Thyroid gland (tissue), 4 donors: ENCODE results near the gene NECAB3. TPM values are rescaled to one million over a fixed set of nuclear protein-coding genes. Genes with fewer than 3 reads are reported as not detected.

ENCODE experiments used
- DNase-seq, 2 donors: peaks; one replicate each; pipeline ENCODE4 v3.0.0-alpha.2; 2019
- H3K27ac ChIP-seq, 3 donors: fragments of 200-600 bp; sonication (generic); 1 replicate in 2 of 3; 2 replicates in 1 of 3; pipeline ENCODE4 v1.5.1; 2016 to 2019; ENCODE audit warnings: mild to moderate bottlenecking in 1 of 3, moderate library complexity in 1 of 3
- H3K27me3 ChIP-seq: fragments of 200-600 bp; sonication (generic); one replicate; pipeline ENCODE4 v1.5.1; 2019
- H3K36me3 ChIP-seq, 2 donors: fragments of 200-600 bp; sonication (generic); one replicate each; pipeline ENCODE4 v1.5.1; 2016 to 2019
- H3K4me1 ChIP-seq, 2 donors: fragments of 200-600 bp; sonication (generic); one replicate each; pipeline ENCODE4 v1.5.1; 2017 to 2019
- H3K4me3 ChIP-seq, 3 donors: fragments of 200-600 bp; sonication (generic); replicated peaks in 1 of 3; 1 replicate in 2 of 3; 2 replicates in 1 of 3; pipeline ENCODE4 v1.5.1; 2016; ENCODE audit warnings: mild to moderate bottlenecking in 1 of 3
- H3K9me3 ChIP-seq: fragments of 200-600 bp; sonication (generic); one replicate; pipeline ENCODE4 v1.5.1; 2017
- CTCF ChIP-seq, 6 experiments: fragments of 200-600 bp in 3 of 6; fragments of 450-650 bp in 3 of 6; sonication (generic) in 3 of 6; IDR thresholded peaks; one replicate each; pipeline ENCODE4 v1.5.1; 2016 to 2019; ENCODE audit warnings: antibody characterized with exemption in 6 of 6, mild to moderate bottlenecking in 2 of 6, inconsistent platforms in 1 of 6, moderate library complexity in 1 of 6
- POLR2A ChIP-seq, 2 donors: fragments of 450-650 bp; IDR thresholded peaks; one replicate each; pipeline ENCODE4 v1.6.1; 2017; ENCODE audit warnings: antibody characterized with exemption in 2 of 2, mild to moderate bottlenecking in 2 of 2, moderate library complexity in 1 of 2
- WGBS, 2 donors: methylation state at CpG; one replicate each; pipeline ENCODE4 v1.1.5; 2017; 5-methylcytosine and 5-hydroxymethylcytosine counted together
- intact Hi-C: fragments of 100-400 bp; cut with DNase I; formaldehyde crosslinking; loops from one replicate; pipeline ENCODE4 v1.15.1; 2023
- total RNA-seq, 4 donors: library from RNA; depleted of rRNA; stranded (reverse); fragments of >200 nt; gene quantifications; one replicate each; pipeline ENCODE4 v1.2.3, GENCODE V29; 2016

Gene NECAB3
- total RNA-seq, 4 donors from 2014 or later, result 65.2 to 99.8 (median 73.4) TPM

DNA sequence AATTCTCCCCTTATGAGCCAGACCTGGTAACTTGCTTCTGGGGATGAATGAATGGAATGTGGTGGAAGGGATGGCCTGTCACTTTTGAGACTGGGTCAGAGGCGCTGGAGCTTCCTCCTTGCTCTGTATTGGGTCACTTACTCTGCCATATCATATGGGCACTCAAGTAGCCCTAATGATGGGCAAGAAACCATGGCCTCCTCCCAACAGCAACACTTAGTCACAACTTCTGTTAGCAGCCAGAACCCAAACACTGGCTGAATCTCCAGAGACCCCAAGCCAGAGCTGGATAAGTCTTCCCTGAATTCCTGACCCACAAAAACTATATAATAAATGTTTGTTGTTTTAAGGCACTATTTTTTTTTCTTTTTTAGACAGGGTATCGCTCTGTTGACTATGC, 6.5 kb upstream of the NECAB3 start:
- H3K27me3 ChIP-seq, result no peaks in the 10 kb centered on the region
- no peak overlapping the region for H3K4me3 ChIP-seq
- intact Hi-C loops, result no loop called here
- 92 to 93% methylated on average over 2 of the region's 2 CpGs for WGBS, 2 donors
- no peaks in the 10 kb centered on the region for H3K9me3 ChIP-seq
- DNase-seq, result no peak
- H3K4me1 ChIP-seq, result peaks cover 0 to 7% of the 10 kb centered on the region in 2 donors
- H3K27ac ChIP-seq, result no peak overlapping the region
- TF ChIP-seq POLR2A (IDR thresholded peaks at IDR 0.05) (no peak), CTCF (IDR thresholded peaks at IDR 0.05) (no peak)
- H3K36me3 ChIP-seq, result no peaks in the 10 kb centered on the region

- DNase-seq, result no peak
- TF ChIP-seq POLR2A (IDR thresholded peaks at IDR 0.05) (no peak), CTCF (IDR thresholded peaks at IDR 0.05) (no peak)
- Histone ChIP-seq H3K4me3 (no peak overlapping the region), H3K9me3 (no peaks in the 10 kb centered on the region), H3K27ac (no peak overlapping the region), H3K36me3 (no peaks in the 10 kb centered on the region), H3K27me3 (no peaks in the 10 kb centered on the region), H3K4me1 (peaks cover 0 to 4% of the 10 kb centered on the region in 2 donors)
- 86 to 92% methylated on average over 9 to 17 of the region's 20 CpGs for WGBS, 2 donors
- intact Hi-C loops, result loop anchor here (10.0 kb wide), 1 partner anchor 435 kb away; the partner anchor contains the start of gene EIF2S2
These were observed 5.7 kb upstream of the NECAB3 start for GRCh38 chr20:33679758-33680485.

- 87 to 95% methylated on average over 6 of the region's 15 CpGs for WGBS, 2 donors
- no peak for DNase-seq
- TF ChIP-seq CTCF (IDR thresholded peaks at IDR 0.05), result no peak
- TF ChIP-seq POLR2A (IDR thresholded peaks at IDR 0.05), result no peak
- H3K4me3 ChIP-seq, result no peak overlapping the region
- no peak overlapping the region for H3K27ac ChIP-seq
- no peaks in the 10 kb centered on the region for H3K9me3 ChIP-seq
- no peaks in the 10 kb centered on the region for H3K27me3 ChIP-seq
- no peaks in the 10 kb centered on the region for H3K36me3 ChIP-seq
- intact Hi-C loops, result loop anchor here (10.0 kb wide), 1 partner anchor 437 kb away; the partner anchor contains the start of gene EIF2S2
- H3K4me1 ChIP-seq, result peaks cover 7 to 13% of the 10 kb centered on the region in 2 donors
These were observed 3.9 kb upstream of the NECAB3 start for GRCh38 chr20:33677991-33678702.

- Histone ChIP-seq H3K27me3 (no peaks in the 10 kb centered on the region), H3K36me3 (no peaks in the 10 kb centered on the region), H3K4me3 (no peak overlapping the region), H3K4me1 (peaks cover 17 to 22% of the 10 kb centered on the region in 2 donors), H3K27ac (no peak overlapping the region), H3K9me3 (no peaks in the 10 kb centered on the region)
- TF ChIP-seq POLR2A (IDR thresholded peaks at IDR 0.05) (no peak), CTCF (IDR thresholded peaks at IDR 0.05) (no peak)
- 93 to 94% methylated on average over 21 to 25 of the region's 31 CpGs for WGBS, 2 donors
- no peak for DNase-seq
- intact Hi-C loops, result loop anchor here (10.0 kb wide), 1 partner anchor 438 kb away; the partner anchor contains the start of gene EIF2S2
These were observed 2.7 kb upstream of the NECAB3 start for GRCh38 chr20:33676652-33677645.
